GM18909 (cell line): ENCODE results near the gene KRT84.

Experiments used
- ATAC-seq: cut with Tn5 transposase; IDR thresholded peaks from one replicate; pipeline ENCODE4 v1.9.1; 2021; ENCODE audit warnings: mild to moderate bottlenecking; ENCODE audit not compliant: unreplicated experiment, poor library complexity

The KRT84 gene

DNA sequence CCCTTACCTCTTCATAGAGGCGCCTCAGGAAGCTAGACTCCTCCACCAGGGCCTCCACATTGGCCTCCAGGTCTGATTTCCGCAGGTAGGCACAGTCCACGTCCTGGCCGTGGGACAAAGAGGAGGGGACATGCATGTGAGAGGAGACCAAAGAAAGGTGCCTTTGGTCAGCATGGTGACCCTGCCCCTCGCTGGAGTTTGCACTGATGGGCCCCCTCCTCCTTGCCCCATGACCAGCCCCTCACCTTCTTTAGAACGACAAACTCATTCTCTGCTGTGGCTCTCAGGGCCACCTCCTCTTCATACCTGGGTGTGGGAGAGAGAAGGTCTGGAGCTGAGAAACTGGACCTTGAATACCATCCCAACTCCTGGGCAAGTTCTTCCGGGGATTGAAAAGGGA is 21.4 kb downstream of the KRT84 start:
- ATAC-seq, result no peak

GRCh38 chr12:52363111-52363679 is 22.3 kb downstream of the KRT84 start:
- no peak for ATAC-seq

- no peak for ATAC-seq
These were observed 23.2 kb downstream of the KRT84 start for GRCh38 chr12:52362118-52362726.

DNA sequence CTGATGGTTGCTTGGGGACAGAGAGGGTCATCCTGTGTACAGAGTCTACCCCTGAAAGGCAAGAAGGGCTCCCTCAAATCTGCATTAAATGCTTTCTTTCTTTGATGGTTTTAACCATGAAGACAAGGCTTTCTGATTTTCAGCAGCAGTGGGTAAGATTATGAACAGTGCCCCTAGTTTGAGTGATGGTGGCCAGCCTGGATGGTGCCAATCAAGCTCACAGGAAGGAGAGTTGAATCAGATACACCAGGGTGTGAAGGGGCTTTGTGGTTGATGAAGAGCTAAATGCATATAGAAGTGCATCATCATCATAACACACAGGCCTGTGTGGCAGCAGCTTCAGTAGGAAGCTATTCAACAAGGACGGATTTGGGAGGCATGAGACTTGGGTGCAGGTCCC is 23.9 kb downstream of the KRT84 start:
- no peak for ATAC-seq

DNA sequence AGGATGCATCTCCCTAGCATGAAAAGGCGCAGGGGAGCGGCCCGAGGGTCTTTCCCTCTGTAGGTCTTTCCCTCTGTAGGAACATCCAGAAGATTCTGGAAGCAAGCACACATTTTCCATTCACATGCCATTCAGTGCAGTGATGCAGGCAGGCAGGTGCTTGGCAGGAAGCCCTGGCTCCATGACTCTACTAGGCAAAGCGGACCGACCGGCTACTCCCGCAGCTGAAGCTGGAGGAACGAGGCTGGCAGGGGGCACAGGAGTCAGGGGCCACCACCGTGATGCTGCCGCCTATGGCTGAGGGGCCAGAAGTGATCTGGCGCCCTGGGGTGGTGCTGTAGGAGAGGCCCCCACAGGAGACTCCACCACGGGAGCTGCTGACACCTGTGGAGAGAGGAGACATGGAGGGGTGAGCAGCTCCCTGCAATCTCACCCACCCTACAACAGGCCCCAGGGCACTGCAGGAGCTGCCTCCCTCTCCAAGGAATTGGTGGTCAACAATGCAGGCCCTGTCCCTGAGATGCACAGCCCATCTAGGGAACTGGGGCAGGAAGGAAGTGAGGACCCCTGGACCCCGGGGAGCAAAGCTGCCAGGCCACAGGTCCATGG is 24.7 kb downstream of the KRT84 start:
- ATAC-seq, result no peak

GRCh38 chr12:52360106-52360662 is 25.3 kb downstream of the KRT84 start:
- no peak for ATAC-seq

DNA sequence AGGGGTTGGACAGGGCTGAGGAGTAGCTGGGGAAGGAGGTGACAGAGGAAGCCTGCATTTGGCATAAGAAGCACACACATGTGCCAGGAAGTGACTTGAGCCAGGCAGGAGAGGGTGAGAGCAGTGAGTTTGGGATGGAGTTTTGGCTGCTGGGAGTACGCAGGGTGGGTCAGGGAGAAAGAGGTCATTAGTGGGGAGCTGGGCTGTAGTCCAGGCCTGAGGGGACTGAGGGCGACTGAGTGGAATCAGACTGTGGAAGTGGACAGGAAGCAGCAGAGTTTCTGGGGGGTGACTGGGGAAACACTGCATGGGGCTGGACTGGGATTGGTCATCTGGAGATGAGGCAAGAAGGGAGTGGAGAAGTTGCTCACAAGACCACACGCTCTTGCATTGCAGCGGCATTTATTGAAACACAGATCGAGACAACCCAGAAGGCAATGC is 25.8 kb downstream of the KRT84 start:
- no peak for ATAC-seq

GRCh38 chr12:52358575-52359350 is 26.7 kb downstream of the KRT84 start:
- peak; percentile 93 for ATAC-seq

DNA sequence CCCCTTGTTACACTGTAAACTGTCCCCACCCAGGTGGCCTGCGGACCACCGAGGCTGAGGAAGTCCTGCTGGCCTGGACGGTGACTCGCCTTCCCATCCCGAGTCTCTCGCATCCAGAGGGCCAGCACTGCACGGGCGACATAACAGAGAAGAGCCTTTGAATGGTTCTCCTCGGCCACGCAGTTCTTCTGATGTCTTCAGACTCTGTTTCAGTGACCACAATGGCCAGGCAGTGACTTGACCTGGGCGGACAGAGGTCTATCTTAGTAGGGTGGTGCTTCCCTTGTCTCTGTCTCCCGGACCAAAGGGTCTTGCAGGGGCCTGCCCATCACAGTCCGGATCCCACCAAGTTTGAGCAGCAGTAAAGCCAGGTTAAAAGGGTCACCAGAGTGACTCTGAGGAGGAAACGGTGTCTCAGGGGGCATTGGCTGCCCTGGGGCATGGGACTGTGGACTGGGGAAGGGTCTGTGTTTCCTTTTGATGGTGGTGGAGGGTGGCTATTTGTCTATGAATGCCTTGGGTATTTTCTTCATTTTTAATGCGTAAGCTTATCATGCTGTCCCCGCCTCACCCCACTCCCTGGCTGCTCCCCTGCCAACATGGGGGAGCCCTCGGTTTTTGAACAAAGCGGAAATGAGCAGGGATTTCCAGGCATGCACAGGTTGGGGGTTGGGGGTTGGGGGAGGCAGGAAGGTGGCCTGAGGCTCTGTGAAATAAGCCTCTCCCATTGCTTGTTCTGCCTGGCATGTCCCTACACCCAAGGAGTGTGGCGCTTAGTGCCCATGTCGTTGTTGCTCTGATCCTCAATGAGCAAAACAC is 28.5 kb downstream of the KRT84 start:
- ATAC-seq, result no peak

DNA sequence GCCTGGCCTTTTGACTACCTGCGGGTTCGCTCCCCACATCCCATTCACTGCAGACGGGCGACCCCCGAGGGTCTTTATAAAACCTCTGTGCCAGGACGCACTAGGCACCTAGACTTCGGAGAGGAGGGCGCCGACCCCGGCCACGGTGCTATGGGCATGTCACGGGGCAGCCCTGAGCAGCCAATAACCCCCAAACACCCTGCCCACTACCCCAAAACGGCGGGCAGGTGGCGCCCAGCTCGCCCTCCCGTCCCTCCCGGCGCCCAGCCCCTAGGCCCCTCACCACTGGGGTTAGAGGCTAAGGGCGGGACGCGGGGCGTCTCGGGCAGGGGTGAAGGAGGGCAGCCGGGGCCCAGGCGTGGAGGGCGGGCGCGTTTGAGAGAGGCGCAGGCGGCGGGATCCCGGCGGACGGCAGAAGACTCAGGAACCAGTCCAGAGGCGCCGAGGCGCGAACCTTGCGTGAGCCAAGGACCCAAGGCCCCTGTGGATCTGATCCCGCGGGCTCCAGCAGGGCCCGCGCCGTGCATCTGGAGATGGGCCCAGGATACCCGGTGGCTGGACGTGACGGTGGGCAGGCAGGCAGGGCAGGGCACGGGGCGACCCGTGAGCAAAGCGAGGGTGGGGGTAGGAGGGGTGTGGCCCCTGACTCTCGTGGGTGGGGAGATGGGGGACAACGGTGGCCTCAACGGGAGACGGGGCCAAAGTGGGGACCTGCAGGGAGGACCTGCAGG is 29.3 kb downstream of the KRT84 start:
- no peak for ATAC-seq

- ATAC-seq, result no peak
These were observed 30.3 kb downstream of the KRT84 start for GRCh38 chr12:52355176-52355575.

DNA sequence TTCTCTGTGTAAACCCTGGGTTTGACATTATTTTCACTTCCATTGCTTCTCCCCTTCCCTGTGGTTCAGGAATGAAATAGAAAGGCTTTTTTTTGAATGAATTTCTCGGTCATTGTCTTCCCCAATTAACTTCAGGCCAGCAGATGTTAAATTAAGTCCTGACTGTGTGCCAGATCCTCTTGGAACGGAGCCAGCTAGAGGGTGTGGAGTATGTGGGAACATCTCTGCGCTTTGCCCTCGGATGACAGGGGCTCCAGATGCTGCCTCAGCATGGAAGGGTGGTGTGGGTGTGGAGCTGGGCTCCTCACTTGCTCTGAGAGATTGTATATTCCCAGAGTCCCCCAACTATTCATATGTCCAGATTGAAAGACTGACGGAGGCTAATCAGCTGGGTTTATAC is 31.3 kb downstream of the KRT84 start:
- no peak for ATAC-seq

DNA sequence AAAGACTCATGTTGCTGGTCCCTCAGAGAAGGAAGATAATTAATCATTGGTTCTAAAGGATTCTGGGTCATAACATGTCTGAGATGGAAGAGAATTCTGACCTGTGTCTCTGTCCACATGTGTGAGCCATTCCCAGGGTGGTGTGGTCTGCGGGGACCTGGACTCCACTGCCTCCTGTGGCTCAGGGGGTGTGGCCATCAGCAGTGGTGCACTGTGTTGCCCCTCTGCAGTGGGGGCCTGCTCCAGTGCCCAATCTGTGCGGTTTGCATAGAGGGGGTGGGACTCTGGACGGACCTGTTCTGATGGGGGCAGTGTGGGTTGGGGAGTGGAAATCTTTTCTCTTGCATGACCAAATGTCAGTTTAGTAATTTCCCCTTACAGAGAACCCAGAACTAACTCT is 31.7 kb downstream of the KRT84 start:
- ATAC-seq, result no peak

DNA sequence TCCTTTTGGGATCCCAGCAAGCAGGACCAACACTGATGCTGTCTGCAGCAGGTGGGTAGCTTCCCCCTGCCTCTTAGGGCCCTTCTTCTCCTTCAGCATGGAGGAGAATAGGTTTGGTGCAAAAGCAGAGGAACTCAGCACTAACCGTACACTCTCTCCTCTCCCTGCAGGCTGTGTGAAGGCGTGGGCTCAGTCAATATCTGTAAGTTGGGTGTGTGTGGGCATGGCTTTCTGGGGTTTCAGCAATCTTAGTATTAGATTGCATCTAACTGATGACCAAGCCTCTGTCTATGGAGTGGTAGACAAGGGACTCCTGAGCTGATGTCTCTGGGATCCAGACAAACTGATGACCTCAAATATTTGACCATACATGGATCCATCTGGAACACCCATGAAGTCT is 32.5 kb downstream of the KRT84 start:
- ATAC-seq, result no peak

- no peak for ATAC-seq
These were observed 34.0 kb downstream of the KRT84 start for GRCh38 chr12:52351196-52352059.

DNA sequence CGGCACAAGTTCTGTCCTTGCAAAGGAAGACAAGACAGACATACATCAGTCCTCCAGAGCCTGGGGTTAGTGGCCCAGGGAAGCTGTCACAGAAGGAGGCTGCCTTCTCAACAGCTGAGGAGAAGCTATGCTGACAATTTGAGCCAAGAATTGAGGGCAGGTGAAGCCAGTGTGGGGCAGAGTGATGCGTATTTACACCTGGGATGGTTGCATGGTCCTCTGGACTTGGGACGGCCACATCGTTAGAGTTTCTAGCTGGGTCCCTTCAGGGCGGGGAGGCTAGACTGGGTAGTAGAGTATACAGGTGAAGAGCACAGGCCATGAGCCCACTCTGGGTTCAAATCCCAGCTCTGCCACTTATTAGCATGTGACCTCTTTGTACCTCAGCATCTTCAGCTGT is 34.7 kb downstream of the KRT84 start:
- ATAC-seq, result no peak

GRCh38 chr12:52350021-52350620 is 35.3 kb downstream of the KRT84 start:
- no peak for ATAC-seq

DNA sequence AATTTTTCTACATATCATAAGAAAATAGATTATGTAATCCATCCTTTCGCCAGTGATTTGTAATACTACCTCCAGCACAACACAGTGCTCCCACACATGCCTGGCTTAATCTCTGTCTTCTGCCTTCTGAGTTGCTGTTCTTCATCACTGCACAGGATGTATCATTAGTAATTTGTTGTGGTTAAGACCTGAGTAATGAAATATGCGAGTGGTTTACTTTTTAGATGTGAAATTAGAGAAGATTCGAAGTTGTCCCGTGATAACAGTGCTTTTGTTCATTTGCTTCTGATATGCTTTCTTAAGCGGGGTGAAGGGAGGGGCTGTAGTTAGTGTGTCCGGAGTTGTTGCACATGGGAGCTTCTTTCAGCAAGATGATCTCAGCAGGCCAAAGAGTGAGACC is 36.3 kb downstream of the KRT84 start:
- no peak for ATAC-seq
